Bronchial epithelial cell (primary cell): ENCODE results near the gene PDIA5. TPM values are rescaled to one million over a fixed set of nuclear protein-coding genes. Genes with fewer than 3 reads are reported as not detected.

ENCODE experiments used
- DNase-seq: peaks from one replicate; pipeline ENCODE4 v3.0.0-alpha.2; 2010; ENCODE audit warnings: low read depth
- FAIRE-seq: peaks from 2 replicates; lab custom pipeline; 2011; peaks lifted over from hg19 to GRCh38; lab: Jason Lieb, UNC
- H3K27me3 ChIP-seq: 2 replicates; pipeline ENCODE4 v1.5.1; 2011; ENCODE audit warnings: low read length; ENCODE audit not compliant: control insufficient read depth, insufficient read depth
- H3K36me3 ChIP-seq: 2 replicates; pipeline ENCODE4 v1.5.1; 2011; ENCODE audit warnings: low read length; ENCODE audit not compliant: control insufficient read depth, insufficient read depth
- H3K4me3 ChIP-seq: 2 replicates; pipeline ENCODE4 v1.5.1; 2011; ENCODE audit warnings: mild to moderate bottlenecking, low read depth, low read length, control low read depth
- CTCF ChIP-seq: IDR thresholded peaks from 2 replicates; pipeline ENCODE4 v1.5.1; 2011; ENCODE audit warnings: mild to moderate bottlenecking, moderate library complexity, low read length, control low read depth, inconsistent platforms; ENCODE audit not compliant: insufficient read depth, severe bottlenecking
- total RNA-seq: library from RNA; depleted of rRNA; stranded (reverse); fragments of >200 nt; gene quantifications from 2 replicates; pipeline ENCODE4 v1.2.1, GENCODE V29; 2014

Gene PDIA5
- total RNA-seq, 1 donor from 2014 or later: 29.2 TPM

GRCh38 chr3:123201223-123201556 is 134.4 kb downstream of the PDIA5 start:
- FAIRE-seq: no peak

GRCh38 chr3:123201557-123202427 is 135.0 kb downstream of the PDIA5 start, which contains the start of gene SEC22A:
SEC22A (plus strand) TSS chr3:123201943; CDS start chr3:123209218, 7,275 bp downstream.
- peak; percentile 23 for FAIRE-seq
- H3K36me3 ChIP-seq: no peaks in the 10 kb centered on the region
- H3K4me3 ChIP-seq: peak within 1 kb of the TSS; percentile 100
- TF ChIP-seq CTCF: no peak
- peak; percentile 94 for DNase-seq
- no peaks in the 10 kb centered on the region for H3K27me3 ChIP-seq

More at GRCh38 chr3:123201223-123201556, 134.4 kb downstream of the PDIA5 start:
- no peak for DNase-seq
- Histone ChIP-seq H3K27me3 (no peaks in the 10 kb centered on the region), H3K4me3 (peak overlapping the region; percentile 100), H3K36me3 (no peaks in the 10 kb centered on the region)
- TF ChIP-seq CTCF: no peak

- FAIRE-seq (no peak), DNase-seq (peak; percentile 12)
- Histone ChIP-seq H3K36me3 (no peaks in the 10 kb centered on the region), H3K27me3 (no peaks in the 10 kb centered on the region), H3K4me3 (peak overlapping the region; percentile 100)
- no peak for TF ChIP-seq CTCF
These were observed 135.6 kb downstream of the PDIA5 start for GRCh38 chr3:123202451-123202850.

Other genes starting within 250 kb of the PDIA5 start
- under 0.01 and 0.38 TPM in 2 replicates for gene SEMA5B, start 39.3 kb upstream of the PDIA5 start, total RNA-seq
- 44.0 and 44.8 TPM in 2 replicates for gene SEC22A, start 134.9 kb downstream of the PDIA5 start, total RNA-seq